HG03521 (cell line): ENCODE results near the gene SH2D4B.
"Not testable (repeated sequence)": the region's sequence is repeated elsewhere in the genome, so short reads cannot be mapped to it uniquely, and the experiment has no call there.

Experiments used
- ATAC-seq: cut with Tn5 transposase; IDR thresholded peaks from one replicate; pipeline ENCODE4 v1.9.1; 2021; ENCODE audit warnings: mild to moderate bottlenecking, moderate library complexity; ENCODE audit not compliant: unreplicated experiment

Gene SH2D4B

GRCh38 chr10:80523773-80524172 is 13.9 kb upstream of the SH2D4B start:
- no peak for ATAC-seq

GRCh38 chr10:80524190-80524909 is 13.4 kb upstream of the SH2D4B start:
- ATAC-seq = no peak

- no peak for ATAC-seq
Observed at GRCh38 chr10:80526218-80526617, 11.5 kb upstream of the SH2D4B start.

GRCh38 chr10:80526742-80527141 is 11.0 kb upstream of the SH2D4B start:
- ATAC-seq = no peak

GRCh38 chr10:80528185-80528700 is 9.5 kb upstream of the SH2D4B start:
- no peak for ATAC-seq

GRCh38 chr10:80528901-80529300 is 8.8 kb upstream of the SH2D4B start:
- ATAC-seq = no peak

GRCh38 chr10:80529604-80530003 is 8.1 kb upstream of the SH2D4B start:
- ATAC-seq = no peak

- peak; percentile 55 for ATAC-seq
Observed at GRCh38 chr10:80530251-80530650, 7.5 kb upstream of the SH2D4B start.

GRCh38 chr10:80530816-80531215 is 6.9 kb upstream of the SH2D4B start:
- ATAC-seq = no peak

GRCh38 chr10:80532571-80532970 is 5.1 kb upstream of the SH2D4B start:
- no peak for ATAC-seq

- not testable (repeated sequence) for ATAC-seq
Observed at GRCh38 chr10:80534059-80534458, 3.6 kb upstream of the SH2D4B start.

- not testable (repeated sequence) for ATAC-seq
Observed at GRCh38 chr10:80534646-80535045, 3.1 kb upstream of the SH2D4B start.

GRCh38 chr10:80535671-80536360 is 1.9 kb upstream of the SH2D4B start:
- ATAC-seq = peak; percentile 89

- ATAC-seq = no peak
Observed at GRCh38 chr10:80536361-80536835, 1.3 kb upstream of the SH2D4B start.

- no peak for ATAC-seq
Observed at GRCh38 chr10:80537086-80537735, 491 bp upstream of the SH2D4B start.

- ATAC-seq = no peak
Observed at GRCh38 chr10:80538481-80539185, 931 bp downstream of the SH2D4B start.

GRCh38 chr10:80539421-80540031 is 1.8 kb downstream of the SH2D4B start:
- ATAC-seq = no peak

- ATAC-seq = no peak
Observed at GRCh38 chr10:80540136-80540535, 2.4 kb downstream of the SH2D4B start.

- no peak for ATAC-seq
Observed at GRCh38 chr10:80540618-80540980, 2.9 kb downstream of the SH2D4B start.

- peak; percentile 34 for ATAC-seq
Observed at GRCh38 chr10:80540981-80541750, 3.5 kb downstream of the SH2D4B start.
